Stimulated activated CD8-positive, alpha-beta memory T cell treated with anti-CD3 and anti-CD28 coated beads, Interleukin-2, amount 100 ng/mL, for 1 hour (primary cell): ENCODE data around the gene CPLX4.
"Not testable (repeated sequence)": the region's sequence is repeated elsewhere in the genome, so short reads cannot be mapped to it uniquely, and the experiment has no call there.

Experiments
- DNase-seq, 2 donors: peaks; one replicate each; pipeline ENCODE4 v3.0.0-alpha.2; 2020; ENCODE audit warnings: low read depth in 2 of 2

CPLX4 gene

DNA sequence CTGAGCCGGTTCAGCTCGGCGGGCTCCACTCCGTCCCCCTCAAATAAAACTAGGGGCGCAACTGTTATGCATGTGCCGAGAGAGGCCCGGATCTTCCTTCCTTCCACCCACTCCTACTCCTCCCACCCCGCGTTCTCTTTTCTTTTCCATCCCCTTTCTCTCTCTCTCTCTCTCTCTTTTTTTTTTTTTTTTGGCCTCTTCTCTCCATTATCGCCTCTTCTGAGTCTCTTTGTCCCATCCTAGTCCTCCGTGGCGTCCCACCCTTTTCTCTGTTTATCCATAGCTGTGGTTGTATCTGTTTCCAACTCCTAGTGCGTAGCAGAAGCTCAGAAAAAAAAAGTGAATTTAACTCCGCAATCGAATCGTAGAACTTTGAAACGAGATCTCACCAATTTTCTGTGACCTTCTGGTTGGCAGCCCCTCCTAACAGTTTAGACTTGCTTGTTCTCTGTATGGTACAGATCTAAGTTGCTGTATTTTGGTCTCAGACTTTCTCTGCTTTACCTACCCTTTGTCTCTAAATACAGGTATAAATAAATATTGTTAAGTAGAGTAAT lies 48.8 kb downstream of the CPLX4 start:
- no peak for DNase-seq

DNA sequence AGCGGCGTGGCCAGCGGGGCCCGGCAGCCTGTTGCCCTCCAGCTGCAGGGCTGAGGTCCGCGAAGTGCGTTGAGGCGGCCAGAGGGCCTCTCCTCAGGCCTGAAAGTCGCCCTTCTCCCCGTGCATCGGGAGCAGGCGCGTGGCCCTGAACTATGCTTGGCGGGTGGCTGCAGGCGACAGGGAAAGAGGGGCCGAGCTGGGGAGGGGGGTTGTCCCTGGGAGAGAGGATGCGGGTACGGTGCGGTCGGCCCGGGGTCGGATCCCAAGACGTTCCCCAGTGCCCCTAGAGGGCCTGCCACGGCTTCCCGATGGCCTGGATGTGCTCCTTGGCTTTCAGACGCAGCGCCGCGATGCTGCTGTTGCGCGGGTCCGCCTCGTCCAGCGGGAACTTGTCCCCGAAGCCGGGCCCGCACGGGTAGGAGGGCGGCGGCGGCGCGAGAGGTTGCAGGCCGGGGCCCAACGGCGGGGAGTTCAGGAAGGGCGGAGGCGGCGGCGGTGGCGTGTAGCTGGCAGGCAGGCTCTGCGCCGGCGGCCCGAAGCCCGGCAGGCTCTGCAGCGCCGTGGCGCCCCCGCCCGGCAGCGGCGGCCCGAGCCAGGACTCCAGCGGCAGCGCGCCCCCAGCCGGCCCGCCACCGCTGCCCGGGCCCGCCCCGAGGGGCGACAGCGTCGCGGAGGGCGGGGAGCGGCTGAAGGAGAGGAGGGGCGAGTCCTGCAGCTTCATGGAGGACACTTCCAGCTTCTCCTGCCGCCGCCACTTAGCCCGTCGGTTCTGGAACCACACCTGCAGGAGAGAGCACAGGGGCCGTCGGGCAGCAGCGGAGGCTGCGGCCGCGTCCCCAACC lies 49.5 kb downstream of the CPLX4 start:
- DNase-seq, result no peak

DNA sequence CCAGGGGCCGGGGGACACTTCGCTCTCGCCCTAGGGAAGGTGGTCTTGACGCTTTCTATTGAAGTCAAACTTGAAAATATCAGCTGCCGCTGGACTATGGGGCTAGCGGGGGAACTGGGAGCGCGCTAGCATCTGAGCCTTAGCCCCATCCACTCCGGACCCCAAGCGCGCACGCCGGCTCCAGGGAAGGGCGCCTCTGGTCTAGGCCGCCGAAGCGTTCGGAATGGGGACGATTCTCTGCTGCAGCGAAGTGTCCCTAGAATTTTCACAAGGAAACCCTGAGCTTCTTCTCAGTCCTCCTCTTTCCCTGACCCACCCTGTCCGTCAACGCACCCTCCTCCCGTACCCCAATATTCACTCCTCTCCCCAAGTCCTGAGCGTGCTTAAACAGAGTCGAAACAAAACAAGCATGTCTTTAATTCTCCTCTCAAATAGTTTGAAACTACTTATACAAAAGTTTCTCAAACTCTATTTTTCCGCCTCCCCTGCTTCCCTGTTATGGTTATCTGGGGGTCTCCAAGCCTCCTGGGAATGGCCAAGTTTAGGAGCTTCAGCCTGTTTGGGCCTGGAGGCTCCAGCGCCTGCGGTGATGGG lies 50.2 kb downstream of the CPLX4 start:
- no peak for DNase-seq

DNA sequence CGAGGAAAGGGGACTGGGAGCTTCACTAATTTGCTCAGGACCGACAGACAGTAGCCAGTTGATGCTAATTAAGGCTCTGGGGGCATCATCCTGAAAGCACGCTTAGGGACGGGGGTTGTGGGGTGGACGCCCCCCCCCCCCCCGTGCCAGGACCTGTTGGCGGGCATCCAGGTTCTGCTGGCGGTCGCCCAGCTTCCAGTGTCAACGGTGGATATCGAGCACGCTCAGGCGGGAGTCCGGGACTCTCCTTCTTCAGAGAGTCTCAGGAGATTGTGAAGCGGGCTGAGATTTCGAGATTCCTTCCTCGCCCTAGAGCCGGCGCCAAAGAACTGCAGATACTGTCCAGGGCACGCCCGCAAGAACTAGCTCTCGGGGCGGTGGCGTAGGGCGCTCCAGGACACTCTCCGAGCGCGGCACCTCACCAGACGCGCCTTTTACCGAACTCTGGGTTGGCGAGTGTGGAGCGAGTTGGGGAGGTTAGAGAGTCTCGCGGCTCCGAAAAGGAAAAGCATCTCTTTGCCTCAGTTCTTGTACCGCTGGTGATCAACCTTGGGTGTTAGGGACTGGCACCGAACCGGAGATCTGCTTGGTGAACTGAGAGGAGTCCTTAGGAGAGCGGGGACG lies 50.8 kb downstream of the CPLX4 start:
- no peak for DNase-seq

DNA sequence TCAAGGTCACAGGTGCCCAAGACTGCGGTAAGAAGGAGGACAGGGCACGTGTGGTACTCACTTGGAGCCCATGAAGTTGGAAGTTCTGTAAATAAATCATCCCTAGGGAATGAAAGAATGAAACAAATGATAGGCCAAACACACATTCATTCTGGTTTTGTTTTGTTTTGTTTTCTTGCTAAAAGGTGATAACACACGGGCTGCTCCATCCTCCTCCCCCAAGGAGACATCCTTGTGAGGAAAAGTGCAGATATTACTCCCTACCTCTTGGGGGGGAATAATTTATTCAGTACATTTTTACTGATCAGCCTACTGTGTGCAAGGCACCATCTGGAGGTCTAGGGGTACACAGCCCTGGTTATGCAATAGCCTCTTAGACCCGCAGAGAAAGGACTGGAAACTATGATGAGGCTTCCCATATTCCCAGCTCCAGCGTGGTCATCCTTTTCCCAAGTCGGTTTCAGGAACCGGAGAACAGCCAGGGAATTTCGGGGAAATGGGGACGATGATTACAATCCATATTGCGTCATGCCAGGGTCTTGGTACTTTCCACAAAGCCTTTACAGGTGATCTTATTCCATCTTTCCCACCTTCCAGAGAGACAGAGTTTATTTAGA lies 51.5 kb downstream of the CPLX4 start:
- DNase-seq, result no peak

DNA sequence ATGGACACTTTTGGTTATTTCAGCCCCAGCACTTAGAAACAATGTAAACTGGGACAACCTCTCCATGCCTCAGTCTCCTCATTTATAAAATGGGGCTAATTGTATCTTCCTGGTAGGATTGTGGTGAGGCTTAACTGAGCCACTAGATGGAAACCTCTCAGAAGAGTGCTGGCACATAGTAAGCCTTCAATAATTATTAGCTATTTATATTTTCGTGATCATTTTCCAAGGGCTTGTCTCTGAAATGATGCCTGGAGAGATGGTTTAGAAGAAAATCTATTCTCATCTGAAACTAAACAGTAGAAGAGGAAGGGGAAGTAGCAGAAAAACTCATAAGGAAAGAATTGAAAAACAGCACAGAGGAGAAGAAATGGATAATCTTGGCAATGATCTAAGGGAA lies 52.0 kb downstream of the CPLX4 start:
- DNase-seq, result no peak

DNA sequence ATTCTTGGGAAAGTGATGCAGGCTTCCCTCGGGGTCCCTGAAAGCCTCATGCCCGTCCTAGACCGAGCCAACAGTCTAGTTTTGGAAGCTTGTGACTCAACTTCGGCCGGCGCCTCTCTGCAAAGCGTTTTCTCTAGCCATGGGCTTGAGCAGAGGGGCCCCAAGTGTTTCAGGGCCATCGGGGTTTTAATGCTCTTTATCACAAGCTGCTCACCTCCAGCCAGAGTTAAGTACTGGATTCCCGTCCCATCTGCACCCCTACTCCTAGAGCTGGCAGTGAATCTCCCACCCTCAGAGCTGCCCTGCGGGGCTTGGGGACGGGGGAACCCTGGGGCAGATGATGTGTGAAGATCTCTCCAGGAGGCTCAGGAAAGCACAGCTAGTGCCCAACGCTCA lies 52.5 kb downstream of the CPLX4 start:
- no peak for DNase-seq

DNA sequence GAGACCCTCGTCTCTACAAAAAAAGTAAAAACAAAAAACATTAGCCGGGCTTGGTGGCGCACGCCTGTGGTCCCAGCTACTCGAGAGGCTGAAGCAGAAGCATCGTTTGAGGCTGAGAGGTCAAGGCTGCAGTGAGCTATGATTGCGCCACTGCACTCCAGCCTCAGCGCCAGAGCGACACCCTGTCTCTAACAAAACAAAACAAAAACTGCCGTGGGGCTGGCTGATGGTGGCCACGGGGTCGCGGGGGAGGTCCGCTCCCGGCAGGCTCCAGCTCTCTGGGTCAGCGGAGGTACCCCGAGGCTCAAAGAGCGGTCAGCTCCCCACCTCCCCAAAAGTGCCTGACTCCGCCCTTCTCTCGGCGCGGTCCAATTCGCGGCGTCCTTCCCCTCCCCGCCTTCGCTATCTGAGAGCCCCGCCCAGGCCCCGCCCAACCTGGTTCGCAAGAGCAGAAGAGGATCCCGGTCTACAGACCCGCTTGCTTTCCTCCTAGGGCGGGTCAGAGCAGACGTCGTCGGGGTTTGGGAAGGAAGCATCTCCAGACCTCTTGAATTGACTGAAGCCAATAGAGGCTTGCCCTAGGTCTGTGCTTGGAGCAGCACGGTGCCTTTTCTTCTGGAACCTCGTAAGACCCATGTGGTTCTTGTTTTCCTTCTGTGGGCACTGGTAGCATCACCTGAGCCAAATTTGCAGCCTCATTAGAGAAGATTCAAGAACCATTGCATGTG lies 53.0 kb downstream of the CPLX4 start:
- no peak for DNase-seq

DNA sequence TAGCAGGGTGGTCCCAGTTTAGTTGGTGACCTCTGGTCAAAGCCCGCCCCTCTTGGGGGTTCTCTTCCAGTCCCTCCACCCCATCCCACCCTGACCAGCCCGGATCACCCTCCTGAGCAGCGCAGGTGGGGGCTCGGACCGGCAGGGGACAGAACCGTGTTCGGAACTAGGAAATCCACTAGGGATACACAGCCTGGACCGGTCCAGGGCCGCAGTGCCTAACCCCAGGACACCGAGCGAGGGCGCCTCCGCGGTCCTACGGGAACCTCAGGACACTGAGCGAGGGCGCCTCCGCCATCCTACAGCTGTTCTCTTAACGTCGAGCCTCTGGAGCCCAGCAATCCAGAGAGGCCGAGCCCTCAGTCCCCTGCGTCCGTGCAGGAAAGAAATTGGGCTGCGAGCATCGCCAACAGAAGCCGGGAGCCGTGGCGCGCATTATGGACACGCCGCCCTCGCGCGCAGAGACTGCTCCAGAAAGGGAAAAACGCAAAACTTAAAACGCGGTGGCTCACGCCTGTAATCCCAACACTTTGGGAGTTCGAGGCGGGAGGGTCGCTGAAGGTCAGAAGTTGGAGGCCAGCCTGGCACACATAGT lies 53.7 kb downstream of the CPLX4 start:
- no peak for DNase-seq

DNA sequence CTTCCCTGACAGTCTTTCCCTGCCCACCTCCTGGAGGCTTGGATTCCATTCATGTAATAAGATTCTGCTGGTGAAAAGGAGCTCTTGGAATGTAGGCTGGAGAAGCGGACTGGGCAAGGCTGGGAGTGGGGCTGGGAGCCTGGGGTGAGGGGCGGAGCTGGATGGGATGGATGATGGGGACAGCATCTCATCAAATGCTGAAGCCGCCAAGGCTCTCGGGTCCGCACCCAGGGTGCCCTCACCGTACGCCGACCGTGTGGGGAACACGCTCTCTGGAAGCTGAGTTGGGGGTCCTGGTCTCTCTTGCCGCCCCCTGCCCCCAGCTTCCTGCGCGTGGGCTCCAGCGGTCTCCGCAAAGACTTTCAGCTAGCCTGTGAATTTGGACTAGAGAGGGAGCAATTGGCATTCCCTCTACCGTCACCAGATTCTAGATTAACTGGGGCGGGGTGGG lies 54.3 kb downstream of the CPLX4 start:
- DNase-seq, result no peak

DNA sequence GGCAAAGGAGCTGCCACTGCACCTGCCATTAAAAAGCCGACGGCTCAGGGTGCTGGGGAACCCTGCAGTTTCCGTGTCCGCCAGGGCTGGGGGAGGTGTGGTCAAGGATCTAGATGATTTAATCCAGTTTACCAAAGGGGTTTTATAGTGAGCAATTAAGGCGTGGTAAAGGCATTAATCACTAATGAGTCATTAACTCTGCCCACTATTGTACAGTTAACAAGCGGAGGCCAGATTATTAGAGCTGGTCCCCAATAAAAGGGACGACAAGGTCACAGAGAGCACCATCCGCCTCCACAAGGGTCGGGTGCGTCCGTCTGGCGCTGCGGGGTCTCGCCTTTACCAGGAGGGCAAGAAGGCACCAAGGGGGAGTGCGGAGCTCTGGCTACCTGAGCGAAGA lies 54.8 kb downstream of the CPLX4 start:
- DNase-seq, result no peak

DNA sequence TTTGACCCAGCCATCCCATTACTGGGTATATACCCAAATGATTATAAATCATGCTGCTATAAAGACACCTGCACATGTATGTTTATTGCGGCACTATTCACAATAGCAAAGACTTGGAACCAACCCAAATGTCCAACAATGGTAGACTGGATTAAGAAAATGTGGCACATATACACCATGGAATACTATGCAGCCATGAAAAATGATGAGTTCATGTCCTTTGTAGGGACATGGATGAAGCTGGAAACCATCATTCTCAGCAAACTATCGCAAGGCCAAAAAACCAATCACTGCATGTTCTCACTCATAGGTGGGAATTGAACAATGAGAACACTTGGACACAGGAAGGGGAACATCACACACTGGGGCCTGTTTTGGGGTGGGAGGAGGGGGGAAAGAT lies 56.2 kb downstream of the CPLX4 start:
- DNase-seq, result not testable (repeated sequence)

DNA sequence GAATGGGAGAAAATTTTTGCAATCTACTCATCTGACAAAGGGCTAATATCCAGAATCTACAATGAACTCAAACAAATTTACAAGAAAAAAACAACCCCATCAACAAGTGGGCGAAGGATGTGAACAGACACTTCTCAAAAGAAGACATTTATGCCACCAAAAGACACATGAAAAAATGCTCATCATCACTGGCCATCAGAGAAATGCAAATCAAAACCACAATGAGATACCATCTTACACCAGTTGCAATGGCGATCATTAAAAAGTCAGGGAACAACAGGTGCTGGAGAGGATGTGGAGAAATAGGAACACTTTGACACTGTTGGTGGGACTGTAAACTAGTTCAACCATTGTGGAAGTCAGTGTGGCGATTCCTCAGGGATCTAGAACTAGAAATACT lies 56.6 kb downstream of the CPLX4 start:
- not testable (repeated sequence) for DNase-seq

DNA sequence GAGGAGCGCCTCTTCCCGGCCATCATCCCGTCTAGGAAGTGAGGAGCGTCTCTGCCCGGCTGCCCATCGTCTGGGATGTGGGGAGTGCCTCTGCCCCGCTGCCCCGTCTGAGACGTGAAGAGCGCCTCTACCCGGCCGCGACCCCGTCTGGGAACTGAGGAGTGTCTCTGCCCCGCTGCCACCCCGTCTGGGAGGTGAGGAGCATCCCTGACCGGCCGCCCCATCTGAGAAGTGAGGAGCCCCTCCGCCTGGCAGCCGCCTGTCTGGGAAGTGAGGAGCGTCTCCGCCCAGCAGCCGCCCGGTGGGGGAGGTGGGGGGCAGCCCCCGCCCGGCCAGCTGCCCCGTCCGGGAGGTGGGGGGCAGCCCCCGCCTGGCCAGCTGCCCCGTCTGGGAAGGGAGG lies 63.0 kb downstream of the CPLX4 start:
- DNase-seq, result not testable (repeated sequence)

DNA sequence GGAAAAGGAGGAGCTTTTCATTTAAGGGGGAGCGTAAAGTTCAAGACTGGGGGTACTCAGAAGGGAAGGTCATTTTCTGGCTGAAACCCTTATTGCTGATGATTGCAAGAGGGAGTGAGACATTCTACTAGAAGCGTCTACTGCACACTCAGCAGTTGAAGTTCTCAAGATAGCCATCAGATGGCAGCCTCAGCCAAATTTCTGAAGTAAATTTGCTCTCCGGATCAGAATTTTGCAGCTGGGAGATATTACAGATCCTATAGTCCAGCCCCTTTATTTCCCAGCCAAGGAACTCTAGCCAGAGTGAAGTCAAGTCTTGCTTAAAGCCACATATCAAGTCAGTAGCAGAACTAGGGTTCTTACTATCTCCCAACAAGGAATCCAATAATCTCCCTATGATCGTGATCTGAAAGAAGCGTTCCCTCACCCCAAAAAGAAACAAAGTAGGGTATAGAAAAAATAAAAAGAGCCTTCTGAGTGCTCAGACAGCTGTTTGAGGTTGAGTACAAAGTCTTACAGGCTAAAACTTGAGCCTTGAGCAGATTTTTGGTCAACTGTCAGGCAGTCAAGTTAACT lies 69.2 kb downstream of the CPLX4 start:
- DNase-seq, result no peak

DNA sequence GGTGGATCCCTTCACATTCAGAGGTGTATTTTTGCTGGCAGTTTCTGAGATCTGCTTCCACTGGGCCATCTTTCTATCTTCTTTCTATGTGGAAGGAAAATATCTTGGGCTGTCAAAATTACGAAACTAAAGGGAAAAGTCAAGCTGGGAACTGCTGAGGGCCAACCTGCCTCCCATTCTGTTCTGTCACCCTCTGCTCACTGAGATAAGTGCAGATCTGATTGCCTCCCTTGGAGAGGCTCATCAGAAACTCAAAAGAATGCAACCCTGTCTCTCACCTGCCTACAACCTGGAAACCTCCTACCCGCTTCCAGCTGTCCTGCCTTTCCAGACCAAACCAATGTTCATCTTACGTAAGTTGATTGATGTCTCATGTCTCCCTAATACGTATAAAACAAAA lies 71.7 kb downstream of the CPLX4 start:
- DNase-seq, result no peak
